SK-N-SH (cell line): ENCODE data around the gene CTCFL. TPM values are rescaled to one million over a fixed set of nuclear protein-coding genes. Genes with fewer than 3 reads are reported as not detected.
"Not testable (repeated sequence)": the region's sequence is repeated elsewhere in the genome, so short reads cannot be mapped to it uniquely, and the experiment has no call there.

Experiments used
- CTCF ChIA-PET: fragments of 300-600, 350-600 bp; formaldehyde crosslinking; extraction: SDS; loops from one replicate; lab custom pipeline; 2021; lab: Yijun Ruan, JAX
- POLR2A ChIA-PET: fragments of 350-600 bp; sonication (Branson Sonifier 250); formaldehyde crosslinking; extraction: SDS; loops from one replicate; lab custom pipeline; 2020; ENCODE audit warnings: antibody characterized with exemption, inconsistent platforms; lab: Yijun Ruan, JAX
- DNase-seq: peaks from one replicate; pipeline ENCODE4 v3.0.0; 2012
- H2AFZ ChIP-seq: fragments of 200-600 bp; sonication (generic); 2 replicates; pipeline ENCODE4 v1.8.1; 2016; ENCODE audit warnings: antibody characterized with exemption, mild to moderate bottlenecking, low read depth
- H3F3A ChIP-seq: fragments of 200-600 bp; sonication (generic); replicated peaks from 2 replicates; pipeline ENCODE3; 2016; ENCODE audit warnings: antibody characterized with exemption, mild to moderate bottlenecking; ENCODE audit not compliant: insufficient read depth
- H3K27ac ChIP-seq, 2 experiments: fragments of 200-500 bp in 1 of 2; fragments of 200-600 bp in 1 of 2; sonication (Bioruptor generic) in 1 of 2; sonication (generic), shearing (Covaris generic) in 1 of 2; 2 replicates each; pipeline versions ENCODE4 v1.5.1 to v1.6.1; 2014 to 2016; ENCODE audit warnings: low read depth in 2 of 2, inconsistent platforms in 1 of 2, low read length in 1 of 2, mild to moderate bottlenecking in 1 of 2, mixed read lengths in 1 of 2
- H3K27me3 ChIP-seq: fragments of 200-600 bp; sonication (generic), shearing (Covaris generic); 2 replicates; pipeline ENCODE4 v1.6.1; 2016; ENCODE audit warnings: mixed run types; ENCODE audit not compliant: insufficient read depth
- H3K36me3 ChIP-seq, 2 experiments: fragments of 200-500 bp in 1 of 2; fragments of 200-600 bp in 1 of 2; sonication (Bioruptor generic) in 1 of 2; sonication (generic) in 1 of 2; replicated peaks in 1 of 2; 2 replicates each; pipeline versions ENCODE3 to v1.5.1; 2014 to 2016; ENCODE audit warnings: low read length in 1 of 2, mild to moderate bottlenecking in 1 of 2; ENCODE audit not compliant: insufficient read depth in 2 of 2, control insufficient read depth in 1 of 2
- H3K4me1 ChIP-seq, 2 experiments: fragments of 200-500 bp in 1 of 2; fragments of 200-600 bp in 1 of 2; sonication (Bioruptor generic) in 1 of 2; sonication (generic), shearing (Covaris generic) in 1 of 2; 2 replicates each; pipeline versions ENCODE4 v1.5.1 to v1.6.1; 2014 to 2016; ENCODE audit warnings: low read depth in 1 of 2, low read length in 1 of 2, mixed run types in 1 of 2; ENCODE audit not compliant: insufficient read depth in 2 of 2, control insufficient read depth in 1 of 2
- H3K4me2 ChIP-seq: fragments of 200-600 bp; sonication (generic), shearing (Covaris generic); 2 replicates; pipeline ENCODE4 v1.6.1; 2017; ENCODE audit warnings: mixed run types
- H3K4me3 ChIP-seq, 2 experiments: fragments of 200-500 bp in 1 of 2; fragments of 200-600 bp in 1 of 2; sonication (Bioruptor generic) in 1 of 2; sonication (generic), shearing (Covaris generic) in 1 of 2; 2 replicates each; pipeline versions ENCODE4 v1.5.1 to v1.8.1; 2014 to 2016; ENCODE audit warnings: low read depth in 2 of 2, inconsistent platforms in 1 of 2, low read length in 1 of 2, mild to moderate bottlenecking in 1 of 2, mixed read lengths in 1 of 2, moderate library complexity in 1 of 2
- H3K79me2 ChIP-seq: fragments of 200-600 bp; sonication (generic); 2 replicates; pipeline ENCODE4 v1.8.1; 2017; ENCODE audit warnings: mild to moderate bottlenecking; ENCODE audit not compliant: insufficient read depth
- H3K9ac ChIP-seq: fragments of 200-600 bp; sonication (generic); 2 replicates; pipeline ENCODE4 v1.6.1; 2017; ENCODE audit warnings: mixed run types
- H3K9me2 ChIP-seq: fragments of 200-600 bp; sonication (generic); 2 replicates; pipeline ENCODE4 v1.6.1; 2017; ENCODE audit warnings: mixed run types
- H3K9me3 ChIP-seq: fragments of 200-600 bp; sonication (generic); 2 replicates; pipeline ENCODE4 v1.6.1; 2017; ENCODE audit warnings: mixed run types, mild to moderate bottlenecking, moderate library complexity
- H4K20me1 ChIP-seq: fragments of 200-600 bp; sonication (generic); 2 replicates; pipeline ENCODE4 v1.6.1; 2017; ENCODE audit warnings: mild to moderate bottlenecking, mixed run types; ENCODE audit not compliant: insufficient read depth
- FOSL2 ChIP-seq: IDR thresholded peaks from 2 replicates; pipeline ENCODE4 v1.4.0; 2012; ENCODE audit warnings: low read depth, mild to moderate bottlenecking, moderate library complexity, borderline replicate concordance
- MEF2A ChIP-seq: IDR thresholded peaks from 2 replicates; pipeline ENCODE4 v1.4.0; 2012; ENCODE audit warnings: low read depth, borderline replicate concordance
- SMC3 ChIP-seq: IDR thresholded peaks from 2 replicates; pipeline ENCODE4 v1.6.1; 2012; ENCODE audit warnings: low read depth, low read length, improper control_type of control experiment
- WGBS: methylation state at CpG from one replicate; pipeline ENCODE4 v1.1.6; 2017; ENCODE audit warnings: low lambda C conversion rate; 5-methylcytosine and 5-hydroxymethylcytosine counted together
- polyA plus RNA-seq, 3 experiments: library from polyadenylated mRNA; depleted of rRNA; stranded (reverse); fragments of >200 nt; gene quantifications; 2 replicates each; pipeline ENCODE4 v1.2.3, GENCODE V29; 2012
- TF ChIP-seq, protein P1 (sequence below): IDR thresholded peaks from 2 replicates; pipeline ENCODE4 v1.4.0; 2012; ENCODE audit warnings: low read depth, borderline replicate concordance
- TF ChIP-seq, protein P2 (sequence below): IDR thresholded peaks from 2 replicates; pipeline ENCODE4 v1.6.1; 2012; ENCODE audit warnings: mild to moderate bottlenecking, low read depth, low read length, moderate library complexity
- TF ChIP-seq, protein P3 (sequence below): fragments of 150-350 bp; IDR thresholded peaks from 2 replicates; pipeline ENCODE4 v1.6.1; 2017; ENCODE audit warnings: antibody characterized with exemption, low read length, low read depth, borderline replicate concordance

The CTCFL gene
- polyA plus RNA-seq, 1 of the 3 experiments (the other 2 are of a cell fraction) = not detected

DNA sequence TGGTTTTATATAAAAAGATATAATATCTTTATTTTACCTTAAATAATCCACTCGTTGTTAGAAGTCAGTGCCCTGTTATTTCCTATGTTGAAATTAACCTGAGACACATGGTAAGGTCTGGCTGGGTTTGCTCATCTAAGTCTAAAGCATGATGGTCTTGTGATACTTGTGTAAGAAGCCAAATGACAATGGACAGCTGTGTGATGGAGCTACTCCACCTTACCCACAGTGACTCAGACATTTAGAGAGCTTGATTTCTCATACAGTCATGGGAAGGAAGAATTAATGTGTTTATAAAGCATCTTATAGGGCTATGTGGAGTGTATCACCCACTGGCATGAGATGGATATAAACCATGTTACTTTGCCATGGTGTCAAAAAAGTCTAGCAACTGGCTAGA is 11.7 kb downstream of the CTCFL start:
- H3K4me3 ChIP-seq = no peak overlapping the region

DNA sequence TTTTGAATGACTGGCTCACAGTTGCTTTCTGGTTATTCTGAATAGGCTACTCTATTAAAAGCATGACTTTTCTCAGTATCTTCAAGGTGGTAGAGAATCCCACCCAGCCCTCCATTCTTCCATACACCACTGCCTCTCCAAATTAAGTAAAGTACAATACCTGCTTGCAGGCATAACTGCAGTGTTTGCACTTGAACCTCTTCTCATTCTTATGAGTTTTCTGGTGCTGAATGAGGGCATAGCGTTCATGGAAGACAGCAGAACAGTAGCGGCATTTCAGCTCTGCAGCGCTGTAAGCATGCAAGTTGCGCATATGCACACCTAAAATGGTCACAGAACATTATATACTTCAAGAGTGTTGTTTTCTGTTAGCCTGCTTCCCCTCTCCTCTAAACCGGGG is 12.5 kb downstream of the CTCFL start:
- peaks cover 0 to 2% of the 10 kb centered on the region in 2 experiments; a peak in 1 of 4 replicates for H3K4me1 ChIP-seq
- DNase-seq = no peak
- H3K79me2 ChIP-seq = no peaks in the 10 kb centered on the region
- no peak overlapping the region for H3K4me2 ChIP-seq
- no peak overlapping the region for H2AFZ ChIP-seq
- H3K4me3 ChIP-seq = no peak overlapping the region
- no peaks in the 10 kb centered on the region for H3K36me3 ChIP-seq
- no peaks in the 10 kb centered on the region for H3K9me3 ChIP-seq
- ChIA-PET CTCF (interaction anchor here (0.7 to 20.9 kb wide), 4 partner anchors 14 to 698 kb away, joined by 4 to 403 read pairs (median 18); no protein-coding TSS in a partner anchor), POLR2A (no interaction called here)
- H4K20me1 ChIP-seq = no peaks in the 10 kb centered on the region
- H3K9ac ChIP-seq = no peak overlapping the region
- no peak overlapping the region for H3K27ac ChIP-seq
- no peaks in the 10 kb centered on the region for H3K9me2 ChIP-seq
- 82% methylated on average over 5 of the region's 5 CpGs for WGBS
- H3F3A ChIP-seq = no peaks in the 10 kb centered on the region
- H3K27me3 ChIP-seq = no peaks in the 10 kb centered on the region; the same call in 1 of the 2 replicates
- TF ChIP-seq MEF2A (no peak), SMC3 (no peak)
- TF ChIP-seq, protein P1, sequence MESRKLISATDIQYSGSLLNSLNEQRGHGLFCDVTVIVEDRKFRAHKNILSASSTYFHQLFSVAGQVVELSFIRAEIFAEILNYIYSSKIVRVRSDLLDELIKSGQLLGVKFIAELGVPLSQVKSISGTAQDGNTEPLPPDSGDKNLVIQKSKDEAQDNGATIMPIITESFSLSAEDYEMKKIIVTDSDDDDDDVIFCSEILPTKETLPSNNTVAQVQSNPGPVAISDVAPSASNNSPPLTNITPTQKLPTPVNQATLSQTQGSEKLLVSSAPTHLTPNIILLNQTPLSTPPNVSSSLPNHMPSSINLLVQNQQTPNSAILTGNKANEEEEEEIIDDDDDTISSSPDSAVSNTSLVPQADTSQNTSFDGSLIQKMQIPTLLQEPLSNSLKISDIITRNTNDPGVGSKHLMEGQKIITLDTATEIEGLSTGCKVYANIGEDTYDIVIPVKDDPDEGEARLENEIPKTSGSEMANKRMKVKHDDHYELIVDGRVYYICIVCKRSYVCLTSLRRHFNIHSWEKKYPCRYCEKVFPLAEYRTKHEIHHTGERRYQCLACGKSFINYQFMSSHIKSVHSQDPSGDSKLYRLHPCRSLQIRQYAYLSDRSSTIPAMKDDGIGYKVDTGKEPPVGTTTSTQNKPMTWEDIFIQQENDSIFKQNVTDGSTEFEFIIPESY = no peak
- TF ChIP-seq, all 33 proteins: peak for 0

More for the DNA sequence above, 11.7 kb downstream of the CTCFL start:
- H3F3A ChIP-seq = no peaks in the 10 kb centered on the region
- H3K79me2 ChIP-seq = no peaks in the 10 kb centered on the region
- WGBS = 37% methylated on average over 1 of the region's 1 CpG
- no peaks in the 10 kb centered on the region for H4K20me1 ChIP-seq
- H3K4me2 ChIP-seq = no peak overlapping the region
- no peaks in the 10 kb centered on the region for H3K9me3 ChIP-seq
- H3K27me3 ChIP-seq = no peaks in the 10 kb centered on the region; the same call in 1 of the 2 replicates
- CTCF ChIA-PET = interaction anchor here (0.8 to 20.9 kb wide), 10 partner anchors 8 to 695 kb away, joined by 3 to 403 read pairs (median 4); no protein-coding TSS in a partner anchor
- DNase-seq = no peak
- no peak for TF ChIP-seq FOSL2
- TF ChIP-seq, protein P2, sequence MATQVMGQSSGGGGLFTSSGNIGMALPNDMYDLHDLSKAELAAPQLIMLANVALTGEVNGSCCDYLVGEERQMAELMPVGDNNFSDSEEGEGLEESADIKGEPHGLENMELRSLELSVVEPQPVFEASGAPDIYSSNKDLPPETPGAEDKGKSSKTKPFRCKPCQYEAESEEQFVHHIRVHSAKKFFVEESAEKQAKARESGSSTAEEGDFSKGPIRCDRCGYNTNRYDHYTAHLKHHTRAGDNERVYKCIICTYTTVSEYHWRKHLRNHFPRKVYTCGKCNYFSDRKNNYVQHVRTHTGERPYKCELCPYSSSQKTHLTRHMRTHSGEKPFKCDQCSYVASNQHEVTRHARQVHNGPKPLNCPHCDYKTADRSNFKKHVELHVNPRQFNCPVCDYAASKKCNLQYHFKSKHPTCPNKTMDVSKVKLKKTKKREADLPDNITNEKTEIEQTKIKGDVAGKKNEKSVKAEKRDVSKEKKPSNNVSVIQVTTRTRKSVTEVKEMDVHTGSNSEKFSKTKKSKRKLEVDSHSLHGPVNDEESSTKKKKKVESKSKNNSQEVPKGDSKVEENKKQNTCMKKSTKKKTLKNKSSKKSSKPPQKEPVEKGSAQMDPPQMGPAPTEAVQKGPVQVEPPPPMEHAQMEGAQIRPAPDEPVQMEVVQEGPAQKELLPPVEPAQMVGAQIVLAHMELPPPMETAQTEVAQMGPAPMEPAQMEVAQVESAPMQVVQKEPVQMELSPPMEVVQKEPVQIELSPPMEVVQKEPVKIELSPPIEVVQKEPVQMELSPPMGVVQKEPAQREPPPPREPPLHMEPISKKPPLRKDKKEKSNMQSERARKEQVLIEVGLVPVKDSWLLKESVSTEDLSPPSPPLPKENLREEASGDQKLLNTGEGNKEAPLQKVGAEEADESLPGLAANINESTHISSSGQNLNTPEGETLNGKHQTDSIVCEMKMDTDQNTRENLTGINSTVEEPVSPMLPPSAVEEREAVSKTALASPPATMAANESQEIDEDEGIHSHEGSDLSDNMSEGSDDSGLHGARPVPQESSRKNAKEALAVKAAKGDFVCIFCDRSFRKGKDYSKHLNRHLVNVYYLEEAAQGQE = no peak
- TF ChIP-seq, protein P3, sequence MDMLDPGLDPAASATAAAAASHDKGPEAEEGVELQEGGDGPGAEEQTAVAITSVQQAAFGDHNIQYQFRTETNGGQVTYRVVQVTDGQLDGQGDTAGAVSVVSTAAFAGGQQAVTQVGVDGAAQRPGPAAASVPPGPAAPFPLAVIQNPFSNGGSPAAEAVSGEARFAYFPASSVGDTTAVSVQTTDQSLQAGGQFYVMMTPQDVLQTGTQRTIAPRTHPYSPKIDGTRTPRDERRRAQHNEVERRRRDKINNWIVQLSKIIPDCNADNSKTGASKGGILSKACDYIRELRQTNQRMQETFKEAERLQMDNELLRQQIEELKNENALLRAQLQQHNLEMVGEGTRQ = no peak
- POLR2A ChIA-PET = no interaction called here
- no peak overlapping the region for H3K9ac ChIP-seq
- H2AFZ ChIP-seq = no peak overlapping the region
- no peak overlapping the region for H3K27ac ChIP-seq
- H3K36me3 ChIP-seq = no peaks in the 10 kb centered on the region
- H3K4me1 ChIP-seq = peaks cover 0 to 2% of the 10 kb centered on the region in 2 experiments; a peak in 1 of 4 replicates
- no peaks in the 10 kb centered on the region for H3K9me2 ChIP-seq

DNA sequence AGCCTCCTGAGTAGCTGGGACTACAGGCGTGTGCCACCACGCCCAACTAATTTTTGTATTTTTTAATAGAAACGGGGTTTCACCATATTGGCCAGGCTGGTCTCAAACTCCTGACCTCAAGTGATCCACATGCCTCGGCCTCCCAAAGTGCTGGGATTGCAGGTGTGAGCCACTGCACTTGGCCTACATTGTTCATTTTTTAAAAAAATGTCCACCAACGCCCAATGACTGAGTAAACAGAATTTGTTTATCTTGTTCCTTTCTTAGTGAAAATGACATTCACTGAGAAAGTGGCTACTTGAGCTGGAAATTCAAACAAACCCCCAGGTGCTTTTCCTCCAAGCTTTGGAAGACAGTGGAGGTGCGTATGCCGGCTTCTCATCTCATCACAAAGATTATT is 13.2 kb downstream of the CTCFL start:
- H3F3A ChIP-seq, H3K9ac ChIP-seq, H3K4me1 ChIP-seq, H3K27me3 ChIP-seq, H2AFZ ChIP-seq, H3K27ac ChIP-seq, H3K79me2 ChIP-seq, H3K4me3 ChIP-seq, H3K9me2 ChIP-seq, H3K4me2 ChIP-seq, H4K20me1 ChIP-seq, H3K9me3 ChIP-seq, DNase-seq, H3K36me3 ChIP-seq, POLR2A ChIA-PET: not testable (repeated sequence)
- 65% methylated on average over 7 of the region's 7 CpGs for WGBS
- CTCF ChIA-PET = interaction anchor here (0.7 to 20.9 kb wide), 4 partner anchors 13 to 699 kb away, joined by 4 to 403 read pairs (median 18); no protein-coding TSS in a partner anchor
